MM.1S (cell line): ENCODE measurements around the gene FLNC.

Experiments
- DNase-seq: peaks from one replicate; pipeline ENCODE4 v3.0.0-alpha.2; 2015
- H2AFZ ChIP-seq: fragments of 300-600 bp; sonication (generic); 2 replicates; pipeline ENCODE4 v1.6.0; 2016; ENCODE audit warnings: antibody characterized with exemption, low read length
- H3F3A ChIP-seq: fragments of 300-600 bp; sonication (generic); 2 replicates; pipeline ENCODE4 v1.6.1; 2016; ENCODE audit warnings: mild to moderate bottlenecking, antibody characterized with exemption, low read length, moderate library complexity, mixed read lengths; ENCODE audit not compliant: insufficient read depth
- H3K27ac ChIP-seq: fragments of 300-600 bp; sonication (generic); 2 replicates; pipeline ENCODE4 v1.5.1; 2016; ENCODE audit warnings: mild to moderate bottlenecking, low read length
- H3K27me3 ChIP-seq: fragments of 300-600 bp; sonication (generic); replicated peaks from 2 replicates; pipeline ENCODE4 v1.6.0; 2016; ENCODE audit warnings: low read length; ENCODE audit not compliant: insufficient read depth
- H3K36me3 ChIP-seq: fragments of 300-600 bp; sonication (generic); replicated peaks from 2 replicates; pipeline ENCODE4 v1.6.1; 2016; ENCODE audit warnings: mild to moderate bottlenecking, low read length, mixed read lengths; ENCODE audit not compliant: insufficient read depth
- H3K4me1 ChIP-seq: fragments of 300-600 bp; sonication (generic); 2 replicates; pipeline ENCODE4 v1.6.1; 2016; ENCODE audit warnings: low read length, mixed read lengths
- H3K4me2 ChIP-seq: fragments of 300-600 bp; sonication (generic); 2 replicates; pipeline ENCODE4 v1.6.0; 2016; ENCODE audit warnings: low read depth, low read length
- H3K4me3 ChIP-seq: fragments of 300-600 bp; sonication (generic); 2 replicates; pipeline ENCODE4 v1.5.1; 2016; ENCODE audit warnings: low read length, mixed read lengths
- H3K79me2 ChIP-seq: fragments of 300-600 bp; sonication (generic); 2 replicates; pipeline ENCODE4 v1.6.1; 2016; ENCODE audit warnings: mixed run types, low read length, mixed read lengths
- H3K9ac ChIP-seq: fragments of 300-600 bp; sonication (generic); 2 replicates; pipeline ENCODE4 v1.6.1; 2016; ENCODE audit warnings: low read length, mixed read lengths
- H3K9me2 ChIP-seq: fragments of 300-600 bp; sonication (generic); replicated peaks from 2 replicates; pipeline ENCODE4 v1.6.1; 2016; ENCODE audit warnings: mild to moderate bottlenecking, low read length, mixed read lengths; ENCODE audit not compliant: insufficient read depth
- H3K9me3 ChIP-seq: fragments of 300-600 bp; sonication (generic); replicated peaks from 2 replicates; pipeline ENCODE4 v1.6.1; 2016; ENCODE audit warnings: mild to moderate bottlenecking, low read length, mixed read lengths; ENCODE audit not compliant: insufficient read depth
- H4K20me1 ChIP-seq: fragments of 300-600 bp; sonication (generic); 2 replicates; pipeline ENCODE4 v1.6.1; 2016; ENCODE audit warnings: mild to moderate bottlenecking, low read length, moderate library complexity, mixed read lengths; ENCODE audit not compliant: insufficient read depth
- CTCF ChIP-seq: fragments of 300-600 bp; sonication (generic); IDR thresholded peaks from 2 replicates; pipeline ENCODE4 v1.5.1; 2016; ENCODE audit warnings: antibody characterized with exemption, low read length, mixed read lengths
- EZH2 ChIP-seq: fragments of 300-600 bp; sonication (generic); optimal IDR thresholded peaks from 2 replicates; pipeline ENCODE3; 2017; ENCODE audit warnings: low read depth, mild to moderate bottlenecking, antibody characterized with exemption, low read length, mixed read lengths
- EZH2phosphoT487 ChIP-seq: fragments of 300-600 bp; sonication (generic); IDR thresholded peaks from 2 replicates; pipeline ENCODE4 v1.6.1; 2018; ENCODE audit warnings: antibody characterized with exemption, low read length

FLNC gene

DNA sequence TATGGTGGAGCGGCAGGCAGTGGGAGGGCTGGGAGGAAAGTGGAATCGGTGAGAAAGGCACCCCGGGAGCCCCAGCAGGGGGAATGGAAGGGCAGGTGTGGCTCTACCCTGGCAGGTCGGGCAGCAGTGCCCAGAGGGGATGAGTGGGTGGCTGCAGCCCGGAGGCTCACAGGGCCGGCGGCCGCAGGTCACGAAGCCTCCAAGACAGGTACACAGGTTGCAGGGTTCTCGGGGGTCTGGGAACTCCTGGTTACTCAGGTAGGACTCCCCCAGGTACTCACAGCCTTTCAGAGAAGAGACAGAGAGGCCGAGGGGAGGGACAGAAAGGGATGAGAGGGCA is 58.5 kb downstream of the FLNC start:
- TF ChIP-seq EZH2 (no peak), CTCF (no peak), EZH2phosphoT487 (no peak)
- H3K36me3 ChIP-seq, result no peaks in the 10 kb centered on the region
- no peaks in the 10 kb centered on the region for H3F3A ChIP-seq
- no peak overlapping the region for H3K4me3 ChIP-seq
- peaks cover 5% of the 10 kb centered on the region for H3K4me1 ChIP-seq
- H3K27ac ChIP-seq, result no peak overlapping the region
- no peak overlapping the region for H3K4me2 ChIP-seq
- H3K9me3 ChIP-seq, result no peaks in the 10 kb centered on the region
- no peaks in the 10 kb centered on the region for H4K20me1 ChIP-seq
- no peak overlapping the region for H3K9ac ChIP-seq
- no peak overlapping the region for H2AFZ ChIP-seq
- H3K9me2 ChIP-seq, result no peaks in the 10 kb centered on the region
- peaks cover 25% of the 10 kb centered on the region for H3K27me3 ChIP-seq
- no peak for DNase-seq
- no peaks in the 10 kb centered on the region for H3K79me2 ChIP-seq

DNA sequence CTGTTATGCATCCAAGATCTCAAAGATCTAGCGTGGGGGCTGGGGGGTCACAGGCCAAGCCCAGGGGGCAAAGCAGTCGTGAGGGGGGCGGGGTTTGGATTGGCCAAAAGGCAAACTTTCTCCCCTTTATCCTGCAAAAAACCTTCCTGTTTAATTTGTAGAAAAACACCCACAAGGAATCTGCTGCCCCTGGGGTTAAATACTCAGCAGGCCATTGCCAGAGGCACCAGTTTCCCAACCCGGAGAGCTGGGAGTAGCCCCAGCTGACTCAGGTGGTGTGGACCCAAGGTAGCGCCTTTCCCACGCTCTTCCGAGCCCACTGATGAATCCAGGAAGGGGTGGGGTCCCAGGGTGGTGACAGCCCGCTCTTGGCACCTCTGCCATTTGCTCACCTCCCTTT is 58.9 kb downstream of the FLNC start:
- H3K4me1 ChIP-seq, result peaks cover 4% of the 10 kb centered on the region
- no peaks in the 10 kb centered on the region for H4K20me1 ChIP-seq
- no peak overlapping the region for H3K27ac ChIP-seq
- DNase-seq, result no peak
- H3K4me3 ChIP-seq, result no peak overlapping the region
- TF ChIP-seq CTCF, result no peak
- TF ChIP-seq EZH2, result no peak
- no peak for TF ChIP-seq EZH2phosphoT487
- no peak overlapping the region for H3K4me2 ChIP-seq
- no peak overlapping the region for H2AFZ ChIP-seq
- no peaks in the 10 kb centered on the region for H3F3A ChIP-seq
- H3K9me3 ChIP-seq, result no peaks in the 10 kb centered on the region
- no peaks in the 10 kb centered on the region for H3K79me2 ChIP-seq
- H3K9me2 ChIP-seq, result no peaks in the 10 kb centered on the region
- no peaks in the 10 kb centered on the region for H3K36me3 ChIP-seq
- no peak overlapping the region for H3K9ac ChIP-seq
- peaks cover 25% of the 10 kb centered on the region for H3K27me3 ChIP-seq

DNA sequence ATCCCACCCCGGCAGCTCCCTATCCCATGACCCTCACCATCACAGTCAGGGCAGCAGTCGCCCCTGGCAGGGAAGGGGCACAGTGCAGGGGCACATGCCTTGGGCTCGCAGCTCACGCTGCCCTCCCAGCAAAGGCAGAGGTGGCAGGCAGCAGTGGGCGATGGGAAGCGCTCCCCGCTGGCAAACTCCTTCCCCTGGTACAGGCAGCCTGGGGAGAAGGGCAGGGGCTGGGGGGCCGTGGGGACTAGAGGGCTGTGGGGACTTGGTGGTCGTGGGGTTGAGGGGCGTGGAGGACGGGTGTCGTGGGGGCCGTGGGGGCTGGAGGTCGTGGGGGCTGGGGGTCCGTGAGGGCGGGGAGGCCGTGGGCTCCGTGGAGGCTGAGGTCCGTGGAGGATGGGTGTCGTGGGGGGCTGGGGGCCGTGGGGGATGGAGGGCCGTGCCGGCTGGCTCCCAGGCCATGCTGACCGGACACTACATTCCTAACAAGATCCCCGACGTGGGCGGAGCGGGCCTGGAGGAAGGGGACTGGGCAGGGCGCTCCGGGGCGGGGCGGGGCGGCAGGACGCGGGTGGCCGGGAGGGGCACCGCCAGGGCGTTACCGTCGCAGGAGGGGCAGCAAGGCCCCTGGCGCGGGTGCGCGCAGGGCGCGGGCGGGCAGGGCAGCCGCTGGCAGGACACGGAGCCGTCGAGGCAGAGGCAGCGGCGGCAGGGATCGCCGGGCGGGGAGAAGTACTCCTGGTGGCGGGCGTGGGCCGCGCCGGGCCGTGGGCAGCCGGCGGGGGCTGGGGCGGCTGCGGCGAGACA is 60.3 kb downstream of the FLNC start:
- no peak overlapping the region for H3K9ac ChIP-seq
- H3K4me2 ChIP-seq, result no peak overlapping the region
- no peak overlapping the region for H3K27ac ChIP-seq
- H3K27me3 ChIP-seq, result peaks cover 25% of the 10 kb centered on the region
- H3K36me3 ChIP-seq, result no peaks in the 10 kb centered on the region
- no peaks in the 10 kb centered on the region for H3F3A ChIP-seq
- no peaks in the 10 kb centered on the region for H3K79me2 ChIP-seq
- H3K4me3 ChIP-seq, result no peak overlapping the region
- no peak overlapping the region for H2AFZ ChIP-seq
- no peaks in the 10 kb centered on the region for H4K20me1 ChIP-seq
- TF ChIP-seq EZH2phosphoT487, result no peak
- TF ChIP-seq CTCF, result no peak
- no peak for TF ChIP-seq EZH2
- H3K4me1 ChIP-seq, result no peaks in the 10 kb centered on the region
- no peaks in the 10 kb centered on the region for H3K9me3 ChIP-seq
- H3K9me2 ChIP-seq, result no peaks in the 10 kb centered on the region
- DNase-seq, result no peak
